HUDEP-2 (cell line): ENCODE data around the gene LRWD1.
"Not testable (repeated sequence)": the region's sequence is repeated elsewhere in the genome, so short reads cannot be mapped to it uniquely, and the experiment has no call there.

Source experiments
- DNase-seq, 76 experiments: peaks; one replicate each; lab custom pipeline; 2025; ENCODE audit not compliant: unreplicated experiment in 76 of 76; lab: John Stamatoyannopoulos, UW

Gene LRWD1

DNA sequence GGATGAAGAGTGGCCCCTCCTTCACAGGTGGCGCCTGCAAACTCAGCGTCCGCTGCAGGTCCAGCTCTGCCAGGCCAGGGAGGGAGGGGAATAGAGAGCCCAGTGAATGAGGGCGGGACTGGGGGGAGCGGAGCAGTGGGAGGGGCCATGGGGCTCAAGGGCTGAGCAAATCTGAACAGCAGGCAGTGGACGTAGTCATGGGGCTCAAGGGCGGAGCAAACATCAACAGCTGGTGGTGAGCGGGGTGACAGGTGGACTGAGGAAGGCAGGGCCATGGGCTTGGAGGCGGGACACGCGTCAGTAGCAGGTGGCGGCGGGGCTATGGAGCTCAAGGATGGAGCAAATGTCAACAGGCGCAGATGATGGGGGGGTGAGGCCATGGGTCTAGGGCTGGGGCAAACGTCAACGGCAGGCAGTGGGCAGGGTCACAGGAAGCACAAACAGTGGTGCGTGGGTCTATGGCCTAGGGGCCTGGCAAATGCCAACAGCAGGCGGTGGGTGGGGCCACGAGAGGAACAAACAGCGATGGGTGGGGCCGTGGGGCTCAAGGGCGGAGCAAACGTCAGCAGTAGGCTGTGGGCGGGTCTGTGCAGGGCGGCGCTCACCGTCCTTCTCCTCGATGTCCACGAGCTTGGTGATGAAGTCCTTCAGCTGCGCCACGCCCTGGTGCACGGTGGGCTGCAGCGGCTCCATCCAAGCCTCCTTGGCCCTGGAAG lies 28.6 kb downstream of the LRWD1 start:
- not testable (repeated sequence) for DNase-seq

DNA sequence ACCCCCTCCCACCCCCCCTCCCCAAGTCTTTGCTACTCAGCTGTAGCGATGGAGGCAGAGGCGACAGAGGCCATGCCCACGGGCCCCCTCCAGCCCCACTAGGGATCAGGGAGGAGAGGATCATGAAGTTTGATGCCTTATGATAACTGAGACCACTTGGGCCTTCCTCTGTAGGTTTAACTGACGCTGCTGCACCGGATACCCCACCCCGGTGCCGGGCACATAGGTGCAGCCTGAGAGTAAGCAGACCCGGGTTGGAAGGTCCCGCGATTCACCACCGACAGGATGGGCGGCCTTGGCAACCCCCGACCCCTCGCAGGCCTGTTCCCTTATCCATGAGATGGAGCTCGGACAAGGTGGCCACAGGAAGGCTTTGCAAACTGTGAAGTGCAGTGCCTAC lies 29.2 kb downstream of the LRWD1 start:
- not testable (repeated sequence) for DNase-seq

DNA sequence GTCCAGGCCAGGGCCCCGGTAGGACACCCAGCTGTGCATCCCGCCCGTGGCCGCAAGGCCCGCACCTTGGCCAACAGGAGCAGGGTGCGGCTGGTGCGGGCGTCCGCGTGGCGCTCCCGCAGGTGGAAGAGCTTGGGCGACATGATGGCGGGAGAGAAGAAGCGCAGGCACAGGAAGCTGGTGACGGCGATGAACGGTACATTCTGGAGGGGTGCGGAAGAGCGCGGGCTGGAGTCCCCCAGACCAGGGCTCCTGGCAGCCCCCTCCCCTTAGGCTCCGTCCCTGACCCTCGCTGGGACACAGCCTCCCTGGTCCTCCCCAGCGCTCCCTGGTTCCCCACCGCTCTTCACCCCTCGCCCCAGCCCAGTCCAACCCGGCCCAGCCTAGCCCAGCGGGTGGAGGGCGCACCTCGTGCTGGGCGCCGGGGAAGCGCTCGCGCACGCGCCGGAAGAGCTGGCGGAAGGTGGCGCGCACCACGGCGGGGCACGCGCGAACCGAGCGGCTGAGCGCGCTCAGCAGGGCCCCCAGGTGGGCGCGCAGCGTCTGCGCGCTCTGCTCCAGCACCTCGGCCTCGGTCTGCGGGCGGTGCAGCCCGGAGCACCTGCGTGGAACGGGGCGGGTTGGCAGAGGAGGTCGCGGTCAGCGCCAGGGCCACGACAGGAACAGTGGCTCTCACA lies 29.8 kb downstream of the LRWD1 start:
- not testable (repeated sequence) for DNase-seq

DNA sequence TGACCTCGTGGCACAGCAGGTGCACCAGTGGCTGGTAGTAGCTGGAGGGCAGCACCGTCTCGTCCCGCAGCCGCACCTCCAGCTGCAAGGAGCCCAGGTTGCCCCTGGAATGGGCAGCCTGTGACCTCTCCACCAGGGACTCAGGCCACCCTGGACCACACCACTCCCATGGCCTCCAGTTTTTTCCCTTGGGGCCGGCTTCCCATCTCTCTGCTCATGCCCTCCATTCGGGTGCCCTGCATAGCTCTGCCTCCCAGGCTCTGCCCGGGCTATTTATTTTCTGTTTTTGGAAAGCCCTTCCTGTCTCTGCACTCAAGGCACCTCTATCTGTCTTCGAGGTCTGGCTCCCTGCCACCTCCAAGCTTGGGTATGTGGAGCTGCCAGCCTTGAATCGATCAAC lies 32.1 kb downstream of the LRWD1 start:
- DNase-seq = not testable (repeated sequence)

DNA sequence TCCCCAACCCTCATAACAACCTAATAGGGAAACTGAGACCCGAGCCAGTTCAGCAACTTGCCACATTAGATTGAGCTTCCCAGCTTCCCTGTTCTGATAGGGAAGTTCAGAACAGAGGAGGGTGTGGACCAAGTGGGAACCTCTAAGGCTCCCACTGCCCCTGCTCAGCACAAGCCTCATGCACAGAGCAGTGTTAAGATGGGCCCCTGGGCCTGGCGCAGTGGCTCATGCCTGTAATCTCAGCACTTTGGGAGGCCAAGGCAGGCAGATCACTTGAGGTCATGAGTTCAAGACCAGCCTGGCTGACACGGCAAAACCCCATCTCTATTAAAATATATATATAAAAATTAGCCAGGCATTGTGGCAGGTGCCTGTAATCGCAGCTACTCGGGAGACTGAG lies 32.5 kb downstream of the LRWD1 start:
- not testable (repeated sequence) for DNase-seq

DNA sequence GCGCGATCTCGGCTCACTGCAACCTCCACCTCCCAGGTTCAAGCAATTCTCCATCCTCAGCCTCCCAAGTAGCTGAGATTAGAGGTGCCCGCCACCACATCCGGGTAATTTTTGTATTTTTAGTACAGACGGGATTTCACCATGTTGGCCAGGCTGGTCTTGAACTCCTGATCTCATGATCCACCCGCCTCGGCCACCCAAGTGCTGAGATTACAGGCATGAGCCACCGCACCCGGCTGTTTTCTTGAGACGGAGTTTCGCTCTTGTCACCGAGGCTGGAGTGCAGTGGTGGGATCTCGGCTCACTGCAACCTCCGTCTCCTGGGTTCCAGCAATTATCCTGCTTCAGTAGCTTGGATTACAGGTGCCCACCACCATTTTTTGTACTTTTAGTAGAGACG lies 33.5 kb downstream of the LRWD1 start:
- not testable (repeated sequence) for DNase-seq

DNA sequence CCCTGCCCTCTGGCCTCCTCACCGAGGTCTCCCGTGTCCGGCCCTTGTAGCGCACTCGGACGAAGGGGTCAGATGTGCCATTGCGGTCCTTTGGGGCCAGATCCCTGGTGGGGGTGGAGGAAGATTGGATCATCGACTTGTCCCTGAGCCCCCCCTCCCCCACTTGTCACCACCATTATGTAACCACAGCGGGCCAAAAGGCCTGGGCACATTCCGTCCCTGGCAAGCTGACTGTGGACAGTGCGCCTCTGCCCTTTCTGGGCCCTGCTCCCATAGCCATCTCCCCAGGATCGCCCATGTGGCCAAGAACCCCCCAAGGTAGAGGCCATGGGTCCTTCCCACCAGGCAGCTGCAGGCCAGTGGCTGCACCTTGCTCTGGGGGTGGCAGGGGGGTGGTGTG lies 38.4 kb downstream of the LRWD1 start:
- not testable (repeated sequence) for DNase-seq

DNA sequence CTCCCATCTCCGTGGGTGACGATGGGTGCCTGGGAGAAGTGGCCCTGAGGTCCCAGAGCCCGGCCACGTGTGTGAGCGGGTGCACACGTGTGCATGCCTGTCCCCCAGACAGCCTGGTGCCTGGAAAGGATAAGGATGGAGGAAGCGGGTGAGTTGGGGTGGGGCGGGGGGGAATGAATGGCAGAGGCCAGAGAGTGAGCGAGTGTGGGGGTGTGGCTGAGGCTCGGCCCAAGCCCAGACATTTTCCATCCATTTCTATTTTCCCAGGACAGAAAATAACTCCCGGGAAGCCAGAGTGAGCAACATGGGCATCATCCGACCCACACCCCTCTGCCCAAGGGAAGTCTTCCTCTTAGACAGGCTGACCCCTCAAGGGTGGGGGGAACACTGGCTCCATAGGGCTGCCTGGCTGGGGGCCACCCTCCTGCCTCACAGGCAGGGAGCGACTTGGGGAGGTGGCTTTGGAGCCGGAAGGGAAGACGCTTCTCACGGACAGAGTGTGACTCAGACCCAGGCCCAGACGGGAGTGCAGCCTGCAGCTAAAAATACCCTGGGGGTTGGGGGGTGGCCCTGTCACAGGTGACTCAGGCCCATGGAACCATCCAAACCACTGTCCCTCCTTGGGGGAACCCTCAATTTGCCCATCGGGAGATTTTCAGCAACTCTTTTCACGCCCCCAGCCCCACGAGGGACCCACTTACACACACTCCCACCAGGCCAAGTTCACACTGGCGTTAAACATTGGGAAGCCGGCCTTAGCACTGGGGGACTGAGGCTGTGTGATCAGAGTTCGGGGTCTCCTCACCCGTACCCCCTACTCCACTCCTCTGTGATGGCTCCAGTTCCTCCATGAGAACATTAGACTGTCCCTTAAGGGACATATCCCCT lies 40.8 kb downstream of the LRWD1 start:
- not testable (repeated sequence) for DNase-seq

DNA sequence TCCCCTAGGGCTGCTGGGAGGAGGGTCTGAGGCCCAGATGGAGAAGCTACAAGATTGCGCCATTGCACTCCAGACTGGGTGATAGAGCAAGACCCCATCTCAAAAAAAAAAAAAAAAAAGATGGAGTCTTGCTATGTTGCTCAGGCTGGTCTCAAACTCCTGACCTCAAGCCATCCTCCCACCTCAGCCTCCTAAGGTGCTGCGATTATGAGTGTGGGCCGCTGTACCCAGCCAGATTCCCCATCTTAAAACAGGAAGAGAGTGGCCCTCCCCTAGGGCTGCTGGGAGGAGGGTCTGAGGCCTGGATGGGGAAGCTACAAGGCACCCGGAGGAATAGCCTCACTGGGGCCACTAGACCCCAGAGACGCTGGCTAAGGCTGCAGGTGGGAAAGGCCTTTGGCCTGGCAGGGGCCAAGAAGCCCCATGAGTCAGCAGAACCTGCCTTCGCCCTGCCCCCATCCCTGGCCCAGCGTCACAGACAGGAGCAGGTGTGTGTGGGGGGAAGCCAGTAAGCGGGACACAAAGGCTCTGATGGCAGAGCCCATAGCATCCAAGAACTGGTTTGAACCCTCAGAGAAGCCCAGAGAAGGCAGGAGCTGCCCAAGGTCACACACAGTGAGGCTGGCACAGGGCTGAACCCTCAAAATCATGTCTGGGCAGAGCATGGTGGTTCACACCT lies 42.8 kb downstream of the LRWD1 start:
- DNase-seq = not testable (repeated sequence)

DNA sequence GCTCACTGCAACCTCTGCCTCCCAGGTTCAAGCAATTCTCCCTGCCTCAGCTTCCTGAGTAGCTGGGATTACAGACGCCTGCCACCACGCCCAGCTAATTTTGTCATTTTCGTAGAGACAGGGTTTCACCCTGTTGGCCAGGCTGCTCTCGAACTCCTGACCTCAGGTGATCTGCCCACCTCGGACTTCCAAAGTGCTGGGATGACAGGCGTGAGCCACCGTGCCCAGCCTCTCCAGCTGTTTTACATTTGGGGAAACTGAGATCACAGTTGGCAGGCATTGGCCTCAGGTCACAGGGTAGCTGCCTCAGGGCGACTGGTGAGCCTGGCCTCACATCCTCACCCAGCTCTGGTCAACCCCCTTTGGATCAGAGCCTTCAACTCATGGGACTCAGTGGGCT lies 45.8 kb downstream of the LRWD1 start:
- DNase-seq = not testable (repeated sequence)

DNA sequence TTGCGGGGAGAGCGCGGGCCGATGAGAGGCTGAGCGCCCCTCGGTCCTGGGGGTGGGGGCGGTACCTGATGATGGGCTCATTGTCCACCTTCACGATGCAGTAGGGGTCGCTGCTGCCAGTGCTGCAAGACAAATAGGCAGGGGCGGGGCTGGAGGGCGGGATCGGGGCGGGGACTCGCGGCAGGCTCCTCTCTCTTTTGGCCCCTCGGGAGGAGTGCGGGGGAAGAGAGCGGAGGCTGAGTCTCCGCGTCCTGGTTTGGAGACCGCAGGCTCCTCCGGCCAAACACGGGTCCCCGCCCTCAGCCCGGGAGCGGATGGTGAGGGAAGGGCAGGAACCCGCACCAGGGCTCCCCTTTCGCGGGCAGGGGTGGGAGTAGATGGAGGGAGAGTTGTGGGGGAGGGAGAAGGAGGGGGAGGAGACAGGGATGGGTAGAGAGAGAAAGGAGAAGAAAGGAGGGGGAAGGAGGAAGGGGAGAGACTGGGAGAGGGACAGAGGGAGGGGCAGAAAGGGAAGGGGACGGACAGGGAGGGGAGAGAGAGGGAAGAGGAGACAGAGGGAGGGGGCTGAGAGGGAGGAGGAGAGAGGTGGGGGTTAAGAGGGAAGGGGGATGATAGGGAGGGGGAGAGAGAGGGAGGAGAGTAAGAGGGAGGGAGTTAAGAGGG lies 47.2 kb downstream of the LRWD1 start:
- DNase-seq = not testable (repeated sequence)

DNA sequence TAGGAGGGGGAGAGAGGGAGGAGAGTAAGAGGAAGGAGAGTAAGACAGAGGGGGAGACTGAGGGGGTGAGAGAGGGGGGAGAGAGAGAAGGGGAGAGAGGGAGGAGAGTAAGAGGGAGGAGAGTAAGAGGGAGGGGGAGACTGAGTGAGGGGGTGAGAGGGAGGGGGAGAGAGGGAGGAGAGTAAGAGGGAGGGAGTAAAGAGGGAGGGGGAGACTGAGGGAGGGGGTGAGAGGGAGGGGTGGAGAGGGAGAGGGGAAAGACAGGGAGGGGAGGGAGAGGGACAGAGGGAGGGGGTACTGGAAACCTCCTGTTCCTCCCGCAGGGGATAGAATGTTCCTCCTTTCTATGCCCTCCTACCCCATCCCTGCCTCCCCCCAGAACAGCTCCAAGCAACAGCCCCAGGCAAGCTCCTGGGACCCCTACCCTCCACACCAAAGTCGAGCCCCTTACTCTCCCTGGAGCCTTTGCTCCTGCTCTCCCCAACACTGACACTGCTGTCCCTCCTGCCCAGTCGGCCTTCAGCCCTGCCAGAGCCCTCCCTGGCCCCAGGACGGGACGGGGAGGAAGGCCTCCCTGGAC lies 47.9 kb downstream of the LRWD1 start:
- DNase-seq = not testable (repeated sequence)

DNA sequence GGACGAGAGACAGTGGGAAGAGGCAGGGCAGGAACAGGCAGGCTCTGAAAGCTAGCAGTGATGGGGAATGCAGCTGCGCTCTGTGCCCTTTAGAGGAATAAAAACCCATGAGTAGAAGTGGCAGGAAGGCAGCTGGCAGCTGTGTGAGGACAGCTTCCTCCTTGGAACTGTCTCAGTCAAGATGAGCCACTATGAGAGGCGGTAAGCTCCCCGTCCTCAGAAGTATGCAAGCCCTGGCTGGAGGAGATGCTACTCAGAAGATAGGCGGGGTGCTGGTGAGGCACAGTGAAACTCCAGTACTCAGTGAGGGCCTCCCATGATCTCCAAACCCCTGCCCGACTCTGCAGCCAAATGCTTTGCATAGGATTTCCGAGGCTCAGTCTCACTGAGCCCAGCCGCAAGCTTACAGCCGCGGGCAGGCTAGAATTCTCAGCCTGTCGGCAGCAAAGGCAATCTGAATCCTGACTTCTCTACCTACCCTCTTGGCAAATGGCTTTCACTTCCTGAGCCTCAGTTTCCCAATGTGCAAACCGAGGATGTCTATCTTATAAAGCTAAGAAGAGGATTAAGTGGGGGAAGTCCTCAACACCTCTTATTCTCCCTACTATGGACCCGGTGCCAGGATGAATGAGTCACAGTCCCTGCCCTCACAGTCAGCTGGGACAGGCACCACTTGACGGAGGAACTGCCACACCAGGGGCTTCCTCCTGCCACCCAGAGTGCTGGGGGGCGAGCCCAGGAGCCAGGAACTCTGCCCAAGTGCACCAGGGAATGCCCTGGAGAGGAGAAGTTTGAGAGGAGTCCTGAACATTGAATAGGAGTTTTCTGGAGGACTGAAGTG lies 50.3 kb downstream of the LRWD1 start:
- DNase-seq = not testable (repeated sequence)

DNA sequence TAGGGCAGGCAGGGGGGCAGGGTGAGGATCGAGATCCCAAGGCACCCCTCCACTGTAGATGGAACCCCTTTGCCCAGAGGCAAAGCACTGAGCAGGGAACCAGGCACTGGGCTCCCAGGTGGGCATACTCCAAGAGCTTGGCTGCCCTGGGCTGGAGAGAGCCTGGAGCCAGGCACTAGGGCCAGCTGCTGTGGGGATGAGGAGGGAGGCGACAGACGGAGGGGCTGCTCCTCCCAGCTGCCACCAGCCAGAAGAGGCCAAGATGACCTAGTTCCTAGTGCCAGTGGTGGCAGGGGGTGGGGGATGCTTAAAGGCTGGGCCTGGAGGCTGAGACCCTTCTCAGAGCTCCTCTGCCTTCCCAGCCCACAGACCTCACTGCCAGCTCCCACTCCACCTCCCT lies 51.1 kb downstream of the LRWD1 start:
- DNase-seq = not testable (repeated sequence)

DNA sequence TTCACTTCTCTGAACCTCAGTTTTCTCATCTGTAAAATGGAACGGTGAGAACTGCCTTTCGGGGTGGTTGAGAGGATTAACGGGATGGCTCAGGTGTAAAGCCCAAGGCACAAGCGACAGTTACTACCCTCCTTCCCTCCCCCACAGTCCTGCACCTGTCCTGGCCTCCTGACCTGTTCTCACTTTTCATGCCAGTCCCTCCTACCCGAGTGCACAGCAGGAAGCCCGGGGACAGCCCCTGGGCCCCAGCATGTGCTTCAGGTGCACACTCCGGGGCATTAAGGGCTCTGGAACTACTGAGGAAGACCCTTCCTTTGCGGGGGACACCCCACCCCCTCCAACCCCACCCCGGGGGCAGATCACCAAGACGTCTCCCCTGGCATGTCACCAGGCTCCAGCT lies 52.2 kb downstream of the LRWD1 start:
- DNase-seq = not testable (repeated sequence)

DNA sequence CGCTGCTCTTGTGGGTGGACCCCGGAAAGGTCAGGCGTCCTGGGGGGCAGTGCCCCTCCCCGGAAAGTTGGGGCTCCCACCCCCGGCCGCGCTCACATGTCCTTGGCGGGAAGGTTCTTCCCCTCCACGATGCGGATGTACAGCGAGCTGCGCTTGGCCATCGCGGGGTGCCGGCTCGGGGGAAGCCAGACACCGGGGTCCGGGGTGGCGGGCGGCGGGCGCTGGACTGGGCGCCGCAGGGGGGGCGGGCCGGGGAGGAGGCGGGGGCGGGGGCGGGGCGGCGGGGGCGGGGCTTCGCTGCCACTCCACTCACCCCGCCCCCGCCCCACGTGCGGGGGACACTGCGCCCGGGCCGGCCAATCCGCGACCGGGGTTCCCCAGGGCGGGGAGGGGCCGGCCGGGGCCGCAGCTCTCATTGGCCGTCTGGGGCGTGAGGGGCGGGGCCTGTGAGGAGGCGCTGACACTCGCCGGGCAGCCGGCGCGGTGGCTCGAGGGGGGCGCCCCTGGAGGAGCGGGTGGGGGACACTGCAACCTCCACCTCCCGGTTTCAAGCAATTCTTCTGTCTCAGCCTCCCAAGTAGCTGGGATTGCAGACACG lies 52.9 kb downstream of the LRWD1 start, which contains the start of gene RASA4B:
RASA4B (minus strand) TSS at position 228 of the 598 bp plus-strand sequence; CDS start at position 161, 67 bp downstream.
- not testable (repeated sequence) for DNase-seq

DNA sequence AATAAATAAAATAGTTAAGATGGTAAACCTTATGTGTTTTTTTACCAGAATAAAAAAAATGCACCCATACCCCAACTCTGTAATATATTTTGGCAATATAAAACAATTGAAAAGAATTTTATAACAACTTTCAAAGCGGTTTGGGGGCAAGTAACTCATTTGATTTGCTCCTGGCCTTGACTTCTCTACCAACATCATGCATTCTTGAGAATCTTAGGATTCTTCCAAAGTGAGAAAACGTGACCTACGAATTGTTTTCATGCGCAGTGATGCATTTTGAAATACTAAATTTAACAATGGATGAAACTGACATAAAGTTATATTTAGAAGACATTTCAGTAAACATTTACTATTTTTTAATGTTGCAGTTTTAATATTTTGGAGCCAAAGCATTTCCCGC lies 56.0 kb downstream of the LRWD1 start:
- DNase-seq = not testable (repeated sequence)
